Lower leg skin (tissue), 4 donors: ENCODE data around the gene MAP3K8. TPM values are rescaled to one million over a fixed set of nuclear protein-coding genes. Genes with fewer than 3 reads are reported as not detected.

Experiments used
- DNase-seq, 2 donors: peaks; one replicate each; pipeline ENCODE4 v3.0.0-alpha.2; 2019; ENCODE audit warnings: low spot score in 2 of 2
- H3K4me3 ChIP-seq: fragments of 200-600 bp; sonication (generic); 2 replicates; pipeline ENCODE4 v1.5.1; 2017; ENCODE audit warnings: mild to moderate bottlenecking, low read depth; ENCODE audit not compliant: poor library complexity, severe bottlenecking
- POLR2A ChIP-seq, 2 donors: fragments of 450-650 bp; IDR thresholded peaks; one replicate each; pipeline ENCODE4 v1.6.1; 2016 to 2017; ENCODE audit warnings: antibody characterized with exemption in 2 of 2, mild to moderate bottlenecking in 1 of 2, moderate library complexity in 1 of 2
- WGBS, 2 donors: methylation state at CpG; one replicate each; pipeline ENCODE4 v1.1.5; 2018; 5-methylcytosine and 5-hydroxymethylcytosine counted together
- intact Hi-C: fragments of 100-400 bp; cut with DNase I; formaldehyde crosslinking; loops from one replicate; pipeline ENCODE4 v1.15.0; 2023; ENCODE audit warnings: low total_unique reads
- total RNA-seq, 4 donors: library from RNA; depleted of rRNA; stranded (reverse); fragments of >200 nt; gene quantifications; one replicate each; pipeline ENCODE4 v1.1.0, GENCODE V29; 2016
- TF ChIP-seq, protein P1 (sequence below), 3 donors: fragments of 450-650 bp; IDR thresholded peaks; one replicate each; pipeline ENCODE4 v1.5.1; 2016; ENCODE audit warnings: antibody characterized with exemption in 3 of 3, mild to moderate bottlenecking in 3 of 3, moderate library complexity in 2 of 3

The MAP3K8 gene
- 10 to 100 TPM; 27.0 to 41.8 (median 35.5) TPM for total RNA-seq

DNA sequence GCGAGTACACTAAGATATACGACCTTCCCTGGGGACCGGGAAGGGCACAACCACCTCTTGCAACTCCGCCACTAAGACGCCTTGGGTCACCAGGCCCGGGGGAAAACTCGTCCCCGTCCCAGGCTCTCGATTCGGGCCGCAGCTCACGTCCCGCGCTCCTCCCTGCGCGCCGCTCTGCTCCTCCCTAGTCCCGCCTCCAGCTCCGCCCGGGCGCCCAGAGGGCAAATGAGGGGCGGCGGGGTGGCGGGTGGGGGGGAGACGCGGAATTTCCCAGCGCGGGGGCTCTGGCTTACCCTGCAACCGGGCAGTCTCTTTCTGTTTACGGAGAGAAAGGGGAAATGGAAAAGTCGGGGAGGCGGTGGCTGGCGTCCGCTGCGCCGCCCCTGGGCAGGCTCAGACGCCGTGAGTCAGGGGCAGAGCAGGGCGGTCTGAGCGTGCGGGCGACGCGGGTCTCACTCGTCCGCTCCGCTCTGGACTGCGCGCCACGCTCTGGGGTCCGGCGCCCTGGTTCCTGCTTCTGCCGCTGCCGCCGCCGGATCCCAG, at the start of gene MAP3K8:
TSS of gene MAP3K8 (plus strand) at position 455 of the 543 bp plus-strand sequence. CDS start 4,755 bp downstream, outside the sequence.
- 0 to 1% methylated on average over 8 to 44 of the region's 56 CpGs for WGBS, 2 donors
- peak; percentile 92 to 98 for DNase-seq
- H3K4me3 ChIP-seq, result peak within 1 kb of the TSS; percentile 95
- peak in 1 of 2 donors; percentile 41 for TF ChIP-seq POLR2A (IDR thresholded peaks at IDR 0.05)
- TF ChIP-seq, protein P1, sequence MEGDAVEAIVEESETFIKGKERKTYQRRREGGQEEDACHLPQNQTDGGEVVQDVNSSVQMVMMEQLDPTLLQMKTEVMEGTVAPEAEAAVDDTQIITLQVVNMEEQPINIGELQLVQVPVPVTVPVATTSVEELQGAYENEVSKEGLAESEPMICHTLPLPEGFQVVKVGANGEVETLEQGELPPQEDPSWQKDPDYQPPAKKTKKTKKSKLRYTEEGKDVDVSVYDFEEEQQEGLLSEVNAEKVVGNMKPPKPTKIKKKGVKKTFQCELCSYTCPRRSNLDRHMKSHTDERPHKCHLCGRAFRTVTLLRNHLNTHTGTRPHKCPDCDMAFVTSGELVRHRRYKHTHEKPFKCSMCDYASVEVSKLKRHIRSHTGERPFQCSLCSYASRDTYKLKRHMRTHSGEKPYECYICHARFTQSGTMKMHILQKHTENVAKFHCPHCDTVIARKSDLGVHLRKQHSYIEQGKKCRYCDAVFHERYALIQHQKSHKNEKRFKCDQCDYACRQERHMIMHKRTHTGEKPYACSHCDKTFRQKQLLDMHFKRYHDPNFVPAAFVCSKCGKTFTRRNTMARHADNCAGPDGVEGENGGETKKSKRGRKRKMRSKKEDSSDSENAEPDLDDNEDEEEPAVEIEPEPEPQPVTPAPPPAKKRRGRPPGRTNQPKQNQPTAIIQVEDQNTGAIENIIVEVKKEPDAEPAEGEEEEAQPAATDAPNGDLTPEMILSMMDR (IDR thresholded peaks at IDR 0.05), result no peak
- intact Hi-C loops, result no loop called here

DNA sequence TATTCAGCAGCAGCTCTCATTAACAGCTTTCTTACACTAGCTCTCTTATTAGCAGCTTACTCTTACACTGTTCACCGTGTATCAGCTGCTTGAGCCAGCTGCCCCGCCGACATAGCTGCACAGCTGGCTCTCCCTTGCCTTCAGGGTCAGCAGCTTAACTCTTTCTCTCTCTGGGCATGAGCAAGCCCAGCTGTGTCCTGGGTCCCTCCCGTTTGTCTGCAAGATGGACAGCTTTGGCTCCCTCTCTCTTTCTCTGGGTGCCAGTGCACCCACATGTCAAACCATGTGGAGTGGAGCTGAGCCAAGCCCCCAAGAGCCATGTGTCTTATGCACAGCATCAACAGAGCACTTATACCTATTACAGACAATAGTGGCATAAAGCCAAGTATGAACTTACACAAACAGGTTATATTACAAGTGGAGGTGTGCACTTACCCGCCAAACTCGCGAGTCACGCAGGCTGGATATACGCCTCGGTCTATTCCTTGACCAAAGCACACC, 49.2 kb upstream of the MAP3K8 start:
- TF ChIP-seq, protein P1 (IDR thresholded peaks at IDR 0.05), result no peak
- no peak for TF ChIP-seq POLR2A (IDR thresholded peaks at IDR 0.05)
- 48 to 53% methylated on average over 10 of the region's 10 CpGs for WGBS, 2 donors
- DNase-seq, result peak in 1 of 2 donors; percentile 81
- H3K4me3 ChIP-seq, result no peak overlapping the region
- intact Hi-C loops, result no loop called here

DNA sequence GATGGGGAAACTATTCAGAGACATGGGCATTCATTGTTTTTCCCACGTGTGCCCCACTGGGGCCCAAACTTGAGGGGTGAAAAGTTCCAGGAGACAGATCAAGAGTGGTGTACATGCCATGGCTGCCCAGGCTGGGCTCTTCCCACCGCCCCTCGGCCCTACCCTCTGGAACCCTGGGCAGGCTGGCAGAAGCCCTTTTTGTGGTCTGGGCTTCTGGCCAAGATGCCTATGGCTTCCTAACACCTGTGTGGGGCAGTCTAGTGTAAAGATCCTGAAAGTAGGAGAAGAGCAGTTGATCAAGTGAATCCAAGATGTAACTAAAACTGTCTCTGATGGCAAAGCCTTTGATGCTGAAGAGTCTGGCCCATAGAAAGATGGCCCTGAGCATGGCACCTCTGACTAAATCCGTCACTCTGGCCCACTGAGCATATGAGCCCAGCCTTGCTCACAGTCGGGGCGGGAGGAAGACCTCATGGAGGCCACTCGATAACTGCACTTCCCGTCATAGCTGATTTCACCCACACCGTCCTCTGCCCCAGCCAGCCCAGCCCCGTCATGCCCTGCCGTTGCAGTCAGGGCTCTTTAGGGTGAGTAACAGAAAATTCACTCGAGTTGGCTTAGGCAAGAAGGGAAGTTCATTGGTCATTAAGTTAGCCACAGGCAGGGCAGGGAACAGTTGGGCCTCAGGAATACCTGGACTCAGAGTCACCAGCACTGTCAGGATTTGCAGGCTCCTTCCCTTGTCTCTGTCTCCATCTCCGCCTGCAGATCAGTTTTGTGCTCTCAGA, 47.0 kb upstream of the MAP3K8 start:
- intact Hi-C loops, result no loop called here
- no peak for DNase-seq
- H3K4me3 ChIP-seq, result no peak overlapping the region
- WGBS, 2 donors, result 91 to 93% methylated on average over 13 of the region's 13 CpGs
- TF ChIP-seq POLR2A (IDR thresholded peaks at IDR 0.05), result no peak
- TF ChIP-seq, protein P1 (IDR thresholded peaks at IDR 0.05), result no peak

GRCh38 chr10:30387646-30388243, 46.2 kb upstream of the MAP3K8 start:
- intact Hi-C loops, result no loop called here
- no peak for TF ChIP-seq POLR2A (IDR thresholded peaks at IDR 0.05)
- TF ChIP-seq, protein P1 (IDR thresholded peaks at IDR 0.05), result no peak
- 65 to 71% methylated on average over 3 of the region's 3 CpGs for WGBS, 2 donors
- H3K4me3 ChIP-seq, result no peak overlapping the region
- DNase-seq, result no peak

GRCh38 chr10:30389543-30389942, 44.4 kb upstream of the MAP3K8 start:
- DNase-seq, result no peak
- intact Hi-C loops, result no loop called here
- TF ChIP-seq POLR2A (IDR thresholded peaks at IDR 0.05), result no peak
- TF ChIP-seq, protein P1 (IDR thresholded peaks at IDR 0.05), result no peak
- no peak overlapping the region for H3K4me3 ChIP-seq
- WGBS, 2 donors, result 33 to 36% methylated on average over 1 of the region's 1 CpG
